Natural killer cell (primary cell): Measurements from ENCODE around the gene TRIP13. TPM values are rescaled to one million over a fixed set of nuclear protein-coding genes. Genes with fewer than 3 reads are reported as not detected.

ENCODE experiments used
- ATAC-seq, 3 donors: fragments of 150-1000 bp in 2 of 3; fragments of 200-7000 bp in 1 of 3; cut with Tn5 transposase; 1 replicate in 1 of 3; 2 replicates in 2 of 3; pipeline ENCODE4 v1.10.0; 2021; ENCODE audit warnings: mild to moderate bottlenecking in 2 of 3, moderate library complexity in 2 of 3
- DNase-seq, 2 donors: peaks; one replicate each; pipeline versions ENCODE4 v3.0.0 to v3.0.0-alpha.2; 2013 to 2021; ENCODE audit warnings: mixed read lengths in 1 of 2
- H3K27ac ChIP-seq: one replicate; pipeline ENCODE4 v1.5.1; 2013; ENCODE audit warnings: mild to moderate bottlenecking, low read length
- H3K27me3 ChIP-seq: one replicate; pipeline ENCODE4 v1.6.1; 2013; ENCODE audit warnings: low read length; ENCODE audit not compliant: control insufficient read depth, insufficient read depth
- H3K36me3 ChIP-seq: one replicate; pipeline ENCODE4 v1.6.1; 2013; ENCODE audit warnings: low read length; ENCODE audit not compliant: control insufficient read depth, insufficient read depth
- H3K4me1 ChIP-seq: one replicate; pipeline ENCODE4 v1.6.1; 2013; ENCODE audit warnings: low read length; ENCODE audit not compliant: control insufficient read depth, insufficient read depth
- H3K4me3 ChIP-seq: one replicate; pipeline ENCODE4 v1.5.1; 2013; ENCODE audit warnings: low read length
- H3K9me3 ChIP-seq: one replicate; pipeline ENCODE4 v1.6.1; 2013; ENCODE audit warnings: low read length; ENCODE audit not compliant: control insufficient read depth, insufficient read depth
- H3K27ac Mint-ChIP-seq, 2 donors: one replicate each; pipeline ENCODE4 v1.8.0; 2022; ENCODE audit warnings: mild to moderate bottlenecking in 2 of 2, mixed read lengths in 2 of 2, moderate library complexity in 1 of 2
- H3K27me3 Mint-ChIP-seq, 2 donors: one replicate each; pipeline ENCODE4 v1.8.0; 2022; ENCODE audit warnings: low read depth in 2 of 2, mixed read lengths in 2 of 2
- H3K36me3 Mint-ChIP-seq: one replicate; pipeline ENCODE4 v1.8.0; 2022; ENCODE audit warnings: mixed read lengths
- H3K4me1 Mint-ChIP-seq, 2 donors: one replicate each; pipeline ENCODE4 v1.8.0; 2022; ENCODE audit warnings: mixed read lengths in 2 of 2
- H3K4me3 Mint-ChIP-seq: one replicate; pipeline ENCODE4 v1.8.0; 2022; ENCODE audit warnings: mild to moderate bottlenecking, moderate library complexity, mixed read lengths
- H3K9me3 Mint-ChIP-seq, 2 donors: one replicate each; pipeline ENCODE4 v1.8.0; 2022; ENCODE audit warnings: mixed read lengths in 2 of 2
- CTCF ChIP-seq: fragments of 200-600 bp; IDR thresholded peaks from one replicate; pipeline ENCODE4 v1.8.0; 2022; ENCODE audit warnings: antibody characterized with exemption
- WGBS: methylation state at CpG from one replicate; pipeline ENCODE4 v1.1.7; 2013; ENCODE audit warnings: missing lambda C conversion rate; ENCODE audit not compliant: insufficient coverage; 5-methylcytosine and 5-hydroxymethylcytosine counted together
- intact Hi-C: fragments of 100-400 bp; cut with micrococcal nuclease; formaldehyde crosslinking; loops from one replicate; pipeline ENCODE4 v1.14.2; 2022
- total RNA-seq, 4 donors: library from RNA; stranded (reverse); fragments of 120-200 nt in 1 of 4; gene quantifications; one replicate each; pipeline versions ENCODE4 v1.2.3 to v1.2.4, GENCODE V29; 2013 to 2022

TRIP13 gene
- total RNA-seq, 3 donors from 2014 or later (not counting 1 experiment from before 2014, with no cell fraction given), result 0.45 to 0.57 (median 0.56) TPM

- ATAC-seq, result no peak
- peaks cover 27% of the 10 kb centered on the region for H3K36me3 ChIP-seq
- intact Hi-C loops, result no loop called here
Measured at GRCh38 chr5:860506-861150, 32.1 kb upstream of the TRIP13 start.

GRCh38 chr5:861442-862366 is 31.0 kb upstream of the TRIP13 start:
- no peak for TF ChIP-seq CTCF
- no peaks in the 10 kb centered on the region for H3K9me3 Mint-ChIP-seq
- ATAC-seq, result no peak

More at GRCh38 chr5:860506-861150, 32.1 kb upstream of the TRIP13 start:
- H3K9me3 ChIP-seq, result no peaks in the 10 kb centered on the region
- no peak for TF ChIP-seq CTCF
- H3K27ac Mint-ChIP-seq, result no peak overlapping the region
- DNase-seq, result no peak
- no peak overlapping the region for H3K4me3 ChIP-seq
- no peaks in the 10 kb centered on the region for H3K9me3 Mint-ChIP-seq
- H3K4me3 Mint-ChIP-seq, result no peak overlapping the region
- no peaks in the 10 kb centered on the region for H3K36me3 Mint-ChIP-seq
- 85% methylated on average over 15 of the region's 15 CpGs for WGBS
- no peak overlapping the region for H3K27ac ChIP-seq
- H3K27me3 Mint-ChIP-seq, result no peaks in the 10 kb centered on the region
- H3K27me3 ChIP-seq, result no peaks in the 10 kb centered on the region
- peaks cover 14% of the 10 kb centered on the region for H3K4me1 ChIP-seq
- H3K4me1 Mint-ChIP-seq, result peaks cover 0 to 13% of the 10 kb centered on the region in 2 donors

GRCh38 chr5:862367-863243 is 30.1 kb upstream of the TRIP13 start:
- H3K27ac Mint-ChIP-seq, result no peak overlapping the region
- no peaks in the 10 kb centered on the region for H3K36me3 Mint-ChIP-seq
- peaks cover 0 to 13% of the 10 kb centered on the region in 2 donors for H3K4me1 Mint-ChIP-seq
- H3K27me3 Mint-ChIP-seq, result no peaks in the 10 kb centered on the region
- intact Hi-C loops, result no loop called here
- no peak for TF ChIP-seq CTCF
- no peaks in the 10 kb centered on the region for H3K9me3 ChIP-seq
- 93% methylated on average over 25 of the region's 25 CpGs for WGBS
- no peak for ATAC-seq
- H3K4me1 ChIP-seq, result peaks cover 5% of the 10 kb centered on the region
- no peak overlapping the region for H3K4me3 ChIP-seq
- no peak overlapping the region for H3K4me3 Mint-ChIP-seq
- no peak overlapping the region for H3K27ac ChIP-seq
- H3K27me3 ChIP-seq, result no peaks in the 10 kb centered on the region
- no peaks in the 10 kb centered on the region for H3K9me3 Mint-ChIP-seq
- H3K36me3 ChIP-seq, result peaks cover 43% of the 10 kb centered on the region
- no peak for DNase-seq

More at GRCh38 chr5:861442-862366, 31.0 kb upstream of the TRIP13 start:
- Histone ChIP-seq H3K27ac (no peak overlapping the region), H3K27me3 (no peaks in the 10 kb centered on the region), H3K9me3 (no peaks in the 10 kb centered on the region), H3K4me1 (peaks cover 10% of the 10 kb centered on the region), H3K36me3 (peaks cover 34% of the 10 kb centered on the region), H3K4me3 (no peak overlapping the region)
- no peaks in the 10 kb centered on the region for H3K27me3 Mint-ChIP-seq
- peaks cover 0 to 13% of the 10 kb centered on the region in 2 donors for H3K4me1 Mint-ChIP-seq
- H3K36me3 Mint-ChIP-seq, result no peaks in the 10 kb centered on the region
- 86% methylated on average over 22 of the region's 22 CpGs for WGBS
- H3K27ac Mint-ChIP-seq, result no peak overlapping the region
- no peak for DNase-seq
- intact Hi-C loops, result no loop called here
- H3K4me3 Mint-ChIP-seq, result no peak overlapping the region
